ENCODE data around the gene ATXN1.

- no peak for TF ChIP-seq EP300 (IDR thresholded peaks at IDR 0.05)
- TF ChIP-seq, protein P1, sequence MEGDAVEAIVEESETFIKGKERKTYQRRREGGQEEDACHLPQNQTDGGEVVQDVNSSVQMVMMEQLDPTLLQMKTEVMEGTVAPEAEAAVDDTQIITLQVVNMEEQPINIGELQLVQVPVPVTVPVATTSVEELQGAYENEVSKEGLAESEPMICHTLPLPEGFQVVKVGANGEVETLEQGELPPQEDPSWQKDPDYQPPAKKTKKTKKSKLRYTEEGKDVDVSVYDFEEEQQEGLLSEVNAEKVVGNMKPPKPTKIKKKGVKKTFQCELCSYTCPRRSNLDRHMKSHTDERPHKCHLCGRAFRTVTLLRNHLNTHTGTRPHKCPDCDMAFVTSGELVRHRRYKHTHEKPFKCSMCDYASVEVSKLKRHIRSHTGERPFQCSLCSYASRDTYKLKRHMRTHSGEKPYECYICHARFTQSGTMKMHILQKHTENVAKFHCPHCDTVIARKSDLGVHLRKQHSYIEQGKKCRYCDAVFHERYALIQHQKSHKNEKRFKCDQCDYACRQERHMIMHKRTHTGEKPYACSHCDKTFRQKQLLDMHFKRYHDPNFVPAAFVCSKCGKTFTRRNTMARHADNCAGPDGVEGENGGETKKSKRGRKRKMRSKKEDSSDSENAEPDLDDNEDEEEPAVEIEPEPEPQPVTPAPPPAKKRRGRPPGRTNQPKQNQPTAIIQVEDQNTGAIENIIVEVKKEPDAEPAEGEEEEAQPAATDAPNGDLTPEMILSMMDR (IDR thresholded peaks at IDR 0.05): no peak
- TF ChIP-seq POLR2A (IDR thresholded peaks at IDR 0.05): no peak
Measured at GRCh38 chr6:16756660-16757255, 4.5 kb downstream of the ATXN1 start.
